ENCODE measurements around the gene BBS10.
"Not testable (repeated sequence)": the region's sequence is repeated elsewhere in the genome, so short reads cannot be mapped to it uniquely, and the experiment has no call there.

The BBS10 gene

DNA sequence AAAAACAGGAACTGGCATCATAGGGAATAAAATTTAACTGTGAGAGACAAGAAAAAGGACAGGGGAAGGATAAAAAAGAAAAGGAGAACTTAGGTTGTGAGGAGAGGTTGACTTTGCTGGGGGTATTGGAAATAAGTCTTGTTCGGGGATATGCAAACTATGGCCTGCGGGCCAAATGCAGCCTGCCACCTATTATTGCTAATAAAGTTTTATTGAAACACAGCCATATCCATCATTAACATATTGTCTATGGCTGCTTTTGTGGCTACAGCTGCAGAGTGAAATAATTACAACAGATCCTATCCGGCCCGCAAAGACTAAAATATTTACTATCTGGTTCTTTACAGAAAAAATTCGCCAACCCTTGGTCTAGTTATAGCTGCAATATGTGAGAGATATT, 18.6 kb downstream of the BBS10 start:
- DNase-seq (ENCODE audit: low read depth), result no peak

DNA sequence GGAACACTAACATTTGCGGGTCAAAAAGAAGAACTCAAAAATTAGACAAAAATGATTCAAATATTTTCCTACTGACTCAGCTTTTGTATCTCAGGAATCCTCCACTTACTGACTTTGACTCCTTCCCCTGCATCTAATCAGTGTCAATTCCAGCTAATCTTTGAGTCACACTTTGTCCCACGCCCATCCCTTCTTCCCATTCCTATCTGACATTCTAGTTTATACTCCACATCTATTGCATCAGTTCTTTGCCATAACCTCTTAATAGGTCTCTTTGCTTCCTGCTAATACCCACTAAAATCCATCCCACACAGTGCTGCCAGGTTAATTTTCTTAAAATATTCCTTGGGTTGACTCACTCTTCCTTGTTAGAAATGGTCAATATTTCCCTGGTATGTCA, 19.1 kb downstream of the BBS10 start:
- DNase-seq (ENCODE audit: low read depth), result no peak

DNA sequence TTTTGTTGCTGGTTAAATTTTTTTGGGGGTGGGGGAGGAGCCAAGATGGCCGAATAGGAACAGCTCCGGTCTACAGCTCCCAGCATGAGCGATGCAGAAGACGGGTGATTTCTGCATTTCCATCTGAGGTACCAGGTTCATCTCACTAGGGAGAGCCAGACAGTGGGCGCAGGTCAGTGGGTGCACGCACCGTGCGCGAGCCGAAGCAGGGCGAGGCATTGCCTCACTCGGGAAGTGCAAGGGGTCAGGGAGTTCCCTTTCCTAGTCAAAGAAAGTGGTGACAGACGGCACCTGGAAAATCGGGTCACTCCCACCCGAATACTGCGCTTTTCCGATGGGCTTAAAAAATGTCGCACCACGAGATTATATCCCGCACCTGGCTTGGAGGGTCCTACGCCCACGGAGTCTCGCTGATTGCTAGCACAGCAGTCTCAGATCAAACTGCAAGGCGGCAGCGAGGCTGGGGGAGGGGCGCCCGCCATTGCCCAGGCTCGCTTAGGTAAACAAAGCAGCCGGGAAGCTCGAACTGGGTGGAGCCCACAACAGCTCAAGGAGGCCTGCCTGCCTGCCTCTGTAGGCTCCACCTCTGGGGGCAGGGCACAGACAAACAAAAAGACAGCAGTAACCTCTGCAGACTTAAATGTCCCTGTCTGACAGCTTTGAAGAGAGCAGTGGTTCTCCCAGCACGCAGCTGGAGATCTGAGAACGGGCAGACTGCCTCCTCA, 28.5 kb downstream of the BBS10 start:
- DNase-seq (ENCODE audit: low read depth), result not testable (repeated sequence)

DNA sequence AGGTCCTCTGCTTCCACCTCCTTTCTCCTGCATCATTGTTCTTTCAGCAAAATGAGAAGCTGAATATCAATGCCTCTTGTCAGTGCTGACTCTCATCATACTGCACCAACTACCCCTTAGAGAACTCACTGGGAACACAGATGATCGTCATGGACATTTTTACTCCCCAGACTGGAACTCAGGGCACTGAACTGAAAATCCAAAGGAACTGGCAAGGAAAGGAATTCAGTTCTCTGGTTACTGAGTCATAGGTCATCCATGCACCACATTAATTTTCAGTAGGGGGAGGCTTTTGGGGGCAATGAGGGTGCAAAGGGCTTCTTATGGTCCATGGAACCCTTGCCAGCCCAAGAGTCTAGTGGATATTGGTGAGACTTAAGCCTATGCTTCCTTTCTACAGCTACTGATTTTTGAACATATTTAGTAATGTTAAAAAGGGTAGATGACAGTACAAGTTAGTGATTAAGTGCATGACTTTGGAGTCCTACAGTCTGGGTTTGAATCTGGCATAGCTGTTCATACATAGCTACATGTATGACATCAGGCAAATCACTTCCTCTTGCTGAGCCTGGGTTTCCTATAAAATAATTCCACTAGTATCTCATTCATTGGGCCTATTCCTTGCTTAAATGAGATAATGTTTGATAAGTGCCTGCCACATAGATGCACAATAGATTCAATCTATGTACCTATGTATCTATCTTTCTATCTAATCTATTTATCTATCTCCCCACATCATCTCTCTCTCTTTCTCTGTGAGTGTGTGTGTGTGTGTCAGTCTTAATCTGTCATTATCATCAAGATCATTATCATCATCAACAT, 29.2 kb downstream of the BBS10 start:
- DNase-seq (ENCODE audit: low read depth), result no peak

DNA sequence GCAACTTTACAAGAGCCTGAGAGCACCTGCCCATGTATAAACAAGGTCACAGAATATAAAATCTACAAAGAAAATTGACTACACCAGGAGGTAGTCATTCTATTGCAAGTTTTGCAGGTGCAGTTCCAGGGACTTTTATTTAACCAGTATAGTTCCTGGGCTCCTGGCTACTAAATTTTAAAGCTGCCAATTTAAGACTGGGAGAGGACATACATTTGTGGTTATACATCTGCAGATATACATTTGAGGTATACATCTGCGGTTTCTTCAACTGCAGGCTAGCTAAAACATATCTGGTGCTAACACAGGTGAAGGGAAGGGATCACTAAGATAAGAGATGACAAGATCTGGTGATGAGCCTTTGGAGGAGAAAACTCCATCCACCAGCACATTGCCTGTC, 30.2 kb downstream of the BBS10 start:
- DNase-seq (ENCODE audit: low read depth), result no peak

DNA sequence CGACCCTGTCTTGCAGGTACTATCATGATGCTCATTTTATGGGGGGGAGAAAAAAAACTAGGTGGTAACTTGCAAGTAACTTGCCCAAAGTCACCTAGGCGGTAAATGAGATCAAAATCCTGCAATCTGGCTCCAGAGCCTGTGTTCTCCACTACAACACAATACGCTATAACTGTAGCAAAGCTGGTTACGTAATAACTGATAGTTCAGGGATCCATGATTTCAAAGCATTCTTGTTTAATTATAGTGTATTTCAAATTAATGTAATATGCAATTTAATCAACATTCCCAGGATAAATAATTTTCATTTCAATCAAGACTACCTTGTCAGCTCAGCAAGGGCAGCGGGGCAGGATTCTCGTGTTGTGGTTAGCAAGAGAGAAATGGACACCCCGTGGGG, 31.7 kb downstream of the BBS10 start:
- no peak for DNase-seq (ENCODE audit: low read depth)

DNA sequence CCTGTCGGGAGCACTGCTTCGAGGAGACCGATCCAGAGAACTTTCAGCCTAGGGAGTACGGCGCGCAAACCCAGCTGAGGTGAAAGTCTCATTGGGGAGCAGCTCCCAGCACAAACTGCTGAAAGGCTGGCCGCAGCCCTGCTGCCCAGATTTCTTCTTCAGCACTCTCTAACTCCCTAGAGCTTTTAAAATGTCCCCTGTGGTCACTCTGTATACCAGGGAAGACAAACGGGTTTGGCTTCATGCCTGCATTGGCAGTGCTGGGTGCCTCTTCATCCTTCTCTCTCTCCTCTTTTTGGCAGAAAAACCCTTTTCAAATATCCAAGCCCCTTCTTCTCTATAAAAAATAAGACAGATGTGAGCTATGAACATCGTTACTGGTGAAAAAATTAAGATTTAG, 34.9 kb downstream of the BBS10 start:
- no peak for DNase-seq (ENCODE audit: low read depth)

DNA sequence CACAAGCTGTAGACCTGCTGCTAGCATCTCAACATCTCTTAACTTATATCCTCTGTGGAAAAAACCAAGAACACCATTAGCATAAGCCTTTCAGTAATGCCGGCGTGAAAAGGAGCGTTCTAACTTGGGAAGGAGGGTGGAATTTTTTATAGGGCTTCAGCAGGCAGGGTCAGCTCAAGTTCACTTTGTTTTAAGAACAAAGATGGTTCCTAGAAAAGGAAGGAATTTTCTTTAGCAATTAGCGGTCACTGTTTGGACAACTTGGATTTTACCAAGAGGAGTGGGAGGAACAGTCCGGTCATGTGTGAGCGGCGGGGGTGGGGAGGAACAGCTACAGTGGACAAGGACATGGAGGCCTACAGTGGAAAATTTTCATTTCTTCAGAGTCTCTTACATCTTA, 35.9 kb downstream of the BBS10 start:
- no peak for DNase-seq (ENCODE audit: low read depth)

DNA sequence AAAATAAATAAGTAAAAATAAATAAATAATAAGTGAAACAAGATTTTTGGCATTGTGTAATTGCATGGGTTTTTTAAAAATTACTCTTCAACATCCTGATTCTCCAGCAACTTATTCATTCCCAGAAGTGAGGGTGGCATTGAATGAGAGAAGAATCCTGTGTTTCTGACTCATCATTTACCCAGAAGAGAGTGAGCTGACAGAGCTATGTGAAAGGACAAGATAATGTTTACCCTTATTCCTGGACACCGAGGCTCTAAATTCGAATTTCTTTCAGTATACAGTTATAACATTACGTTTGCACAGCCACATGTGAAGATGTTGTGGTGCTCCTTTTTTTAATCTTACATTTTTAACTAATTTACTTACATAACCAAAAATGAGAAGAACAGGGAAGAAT, 36.4 kb downstream of the BBS10 start:
- DNase-seq (ENCODE audit: low read depth), result no peak

DNA sequence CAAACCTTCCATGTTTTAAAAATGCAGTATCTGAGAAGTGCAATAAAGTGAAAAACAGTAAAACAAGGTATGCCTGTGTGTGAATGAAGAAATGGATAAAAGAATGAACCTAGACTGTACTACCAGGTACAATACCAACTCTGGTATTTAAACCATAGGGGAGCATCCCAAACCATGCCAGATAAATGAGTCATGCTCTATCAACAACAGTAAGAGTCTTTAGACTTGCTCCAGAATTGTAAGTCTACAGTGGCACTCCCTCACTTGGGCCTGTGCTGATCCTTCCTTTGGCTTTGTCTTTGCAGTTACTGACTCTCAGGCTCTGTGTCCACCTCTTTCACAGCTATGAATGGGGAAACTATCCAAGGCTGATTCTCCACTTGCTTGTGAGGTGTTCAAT, 38.1 kb downstream of the BBS10 start:
- DNase-seq (ENCODE audit: low read depth), result no peak

DNA sequence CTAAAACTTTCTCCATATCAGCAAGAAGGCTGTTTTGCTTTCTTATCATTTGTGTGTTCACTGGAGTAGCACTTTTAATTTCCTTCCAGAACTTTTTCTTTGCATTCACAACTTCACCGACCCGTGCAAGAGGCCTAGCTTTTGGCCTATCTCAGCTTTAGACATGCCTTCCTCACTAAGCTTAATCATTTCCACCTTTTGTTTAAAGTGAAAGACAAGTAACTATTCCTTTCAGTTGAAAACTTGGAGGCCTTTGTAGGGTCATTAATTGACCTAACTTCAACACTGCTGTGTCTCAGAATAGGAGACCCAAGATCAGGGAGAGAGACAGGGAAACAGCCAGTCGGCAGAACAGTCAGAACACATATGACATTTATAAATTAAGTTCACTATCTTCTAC, 39.3 kb downstream of the BBS10 start:
- no peak for DNase-seq (ENCODE audit: low read depth)

DNA sequence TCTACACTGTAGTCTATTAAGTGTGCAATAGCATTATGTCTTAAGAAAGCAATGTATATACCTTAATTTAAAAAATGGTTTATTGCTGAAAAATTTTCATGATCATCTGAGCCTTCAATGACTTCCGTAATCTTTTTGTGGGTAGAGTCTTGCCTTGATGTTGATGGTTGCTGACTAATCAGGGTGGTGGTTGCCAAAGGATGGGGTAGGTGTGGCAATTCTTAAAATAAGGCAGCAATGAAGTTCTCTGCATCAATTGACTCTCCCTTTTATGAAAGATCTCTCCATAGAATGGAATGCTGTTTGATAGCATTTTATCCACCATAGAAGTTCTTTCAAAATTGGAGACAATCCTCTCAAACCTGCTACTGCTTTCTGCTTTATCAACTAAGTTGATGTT, 41.1 kb downstream of the BBS10 start:
- no peak for DNase-seq (ENCODE audit: low read depth)

DNA sequence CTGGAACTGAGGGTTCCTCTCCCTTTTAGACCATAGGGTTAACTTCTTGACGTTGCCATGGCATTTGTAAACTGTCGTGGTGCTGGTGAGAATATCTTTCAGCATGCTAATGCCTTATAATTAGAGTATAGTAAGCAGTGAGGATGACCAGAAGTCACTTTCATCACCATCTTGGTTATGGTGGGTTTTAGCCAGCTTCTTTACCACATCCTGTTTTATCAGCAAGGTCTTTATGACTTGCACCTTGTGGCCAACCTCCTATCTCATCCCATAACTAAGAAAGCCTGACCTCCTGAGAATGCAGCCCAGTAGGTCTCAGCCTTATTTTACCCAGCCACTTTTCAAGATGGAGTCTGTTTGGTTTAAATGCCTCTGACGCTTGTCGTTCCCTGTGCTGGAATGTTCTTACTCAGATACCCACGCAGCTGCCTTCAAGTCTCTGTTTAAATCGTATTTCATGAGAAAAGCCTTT, 44.2 kb downstream of the BBS10 start:
- no peak for DNase-seq (ENCODE audit: low read depth)

DNA sequence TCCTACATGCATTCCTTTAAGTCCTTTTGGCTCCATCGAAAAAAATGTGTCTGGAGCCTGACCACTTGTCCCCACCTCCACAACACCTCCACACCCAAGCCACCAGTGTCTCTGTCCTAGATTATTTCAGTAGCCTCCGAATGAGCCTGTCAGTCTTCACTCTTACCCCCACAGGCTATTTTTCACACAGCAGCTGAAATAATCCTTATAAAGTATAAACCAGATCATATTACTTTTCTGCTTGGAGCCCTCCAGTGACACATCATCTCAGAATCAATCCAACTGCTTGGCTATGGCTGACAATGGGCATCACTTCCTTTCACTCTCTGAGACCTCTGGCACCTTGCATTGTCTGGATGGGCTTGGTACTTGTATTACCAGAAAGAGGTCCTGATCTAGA, 44.9 kb downstream of the BBS10 start:
- DNase-seq (ENCODE audit: low read depth), result no peak

DNA sequence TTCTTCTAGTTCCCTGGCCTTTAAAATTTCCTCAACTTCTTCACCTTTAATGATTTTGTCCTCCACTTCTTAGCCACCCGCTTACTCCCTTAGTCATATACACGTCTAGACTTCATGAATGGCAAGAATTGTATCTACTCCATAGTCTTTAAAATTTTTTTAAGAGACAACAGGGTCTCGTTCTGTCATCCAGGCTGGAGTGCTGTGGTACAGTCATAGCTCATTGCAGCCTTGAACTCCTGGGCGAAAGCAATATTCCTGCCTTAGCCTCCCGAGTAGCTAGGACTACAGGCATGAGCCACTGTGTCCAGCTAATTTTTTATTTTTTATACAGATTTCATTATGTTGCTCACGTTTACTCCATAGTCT, 47.9 kb downstream of the BBS10 start:
- no peak for DNase-seq (ENCODE audit: low read depth)

DNA sequence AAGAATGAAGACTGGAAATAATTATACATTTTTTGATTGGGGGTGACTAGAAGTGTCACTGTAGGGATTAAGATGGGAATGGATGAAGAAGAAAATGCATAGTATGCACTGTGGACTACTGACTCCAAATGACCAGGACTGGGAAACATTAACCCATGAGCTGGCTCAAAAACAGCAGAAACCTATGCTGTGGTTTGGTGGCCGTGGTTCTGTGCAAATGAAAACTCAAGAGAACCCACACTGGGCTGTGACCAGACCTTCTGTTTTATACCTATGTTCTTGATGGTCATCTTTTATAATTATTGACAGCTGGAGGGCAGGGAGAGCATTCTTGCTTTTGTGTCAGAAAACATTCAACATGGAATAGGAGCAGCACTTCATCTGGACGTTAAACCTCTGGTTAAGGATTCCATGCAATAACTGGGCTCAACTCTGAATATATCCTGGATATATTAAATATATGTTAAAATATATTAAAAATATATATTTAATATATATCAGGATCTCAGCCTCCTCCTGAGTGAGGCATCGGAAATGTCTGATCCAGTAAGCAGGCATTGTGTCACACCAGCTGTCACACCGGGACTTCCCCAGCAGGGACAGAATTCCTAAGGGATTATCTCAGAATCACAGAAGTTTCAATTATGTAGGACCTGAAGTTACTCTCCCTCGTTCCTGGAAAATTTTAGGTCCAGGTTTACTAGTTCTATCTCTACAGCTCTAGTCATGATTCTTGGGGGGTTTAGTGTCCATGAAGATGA, 48.5 kb downstream of the BBS10 start:
- DNase-seq (ENCODE audit: low read depth), result no peak
